Caco-2 (cell line): ENCODE measurements around the gene GPSM1. TPM values are rescaled to one million over a fixed set of nuclear protein-coding genes. Genes with fewer than 3 reads are reported as not detected.

ENCODE experiments used
- BruUV-seq: library from RNA; stranded (reverse); fragments of 400-500 nt; replicated peaks from 2 replicates; lab custom pipeline; 2021; lab: Mats Ljungman, UMichigan
- CTCF ChIA-PET: fragments of 300-600 bp; sonication (Branson Sonifier 250); formaldehyde crosslinking; loops from one replicate; lab custom pipeline; 2022; ENCODE audit warnings: antibody characterized with exemption; lab: Charles Lee
- POLR2A ChIA-PET: fragments of 300-600 bp; sonication (Branson Sonifier 250); formaldehyde crosslinking; loops from one replicate; lab custom pipeline; 2022; ENCODE audit warnings: antibody characterized with exemption; lab: Charles Lee
- DNase-seq, 2 experiments: peaks; one replicate each; pipeline versions ENCODE4 v3.0.0 to v3.0.0-alpha.2; 2020 to 2022
- H3K27me3 ChIP-seq: replicated peaks from 2 replicates; pipeline ENCODE4 v1.6.0; 2011; ENCODE audit warnings: low read length; ENCODE audit not compliant: control insufficient read depth, insufficient read depth
- H3K36me3 ChIP-seq: 2 replicates; pipeline ENCODE4 v1.5.1; 2011; ENCODE audit warnings: low read length; ENCODE audit not compliant: control insufficient read depth, insufficient read depth
- H3K4me1 ChIP-seq: fragments of 250-450 bp; sonication (Bioruptor Pico); 2 replicates; pipeline ENCODE4 v1.5.1; 2020; ENCODE audit warnings: mild to moderate bottlenecking
- H3K4me3 ChIP-seq: 2 replicates; pipeline ENCODE4 v1.5.1; 2011; ENCODE audit warnings: low read depth, mild to moderate bottlenecking, control low read depth, low read length
- H3K9me3 ChIP-seq: fragments of 250-450 bp; sonication (Bioruptor Pico); 2 replicates; pipeline ENCODE4 v1.5.1; 2020; ENCODE audit warnings: mild to moderate bottlenecking, moderate library complexity
- H3K27ac Mint-ChIP-seq: one replicate; pipeline ENCODE4 v1.8.0; 2022; ENCODE audit warnings: mixed read lengths; ENCODE audit not compliant: unreplicated experiment
- H3K27me3 Mint-ChIP-seq: one replicate; pipeline ENCODE4 v1.8.0; 2022; ENCODE audit warnings: mixed read lengths; ENCODE audit not compliant: insufficient read depth, unreplicated experiment
- H3K36me3 Mint-ChIP-seq: one replicate; pipeline ENCODE4 v1.8.0; 2022; ENCODE audit warnings: mild to moderate bottlenecking, mixed read lengths; ENCODE audit not compliant: insufficient read depth, unreplicated experiment
- H3K4me1 Mint-ChIP-seq: one replicate; pipeline ENCODE4 v1.8.0; 2022; ENCODE audit warnings: low read depth, mixed read lengths; ENCODE audit not compliant: unreplicated experiment
- H3K4me3 Mint-ChIP-seq: one replicate; pipeline ENCODE4 v1.8.0; 2022; ENCODE audit warnings: mild to moderate bottlenecking, moderate library complexity, mixed read lengths; ENCODE audit not compliant: unreplicated experiment
- H3K9me3 Mint-ChIP-seq: one replicate; pipeline ENCODE4 v1.8.0; 2022; ENCODE audit warnings: mixed read lengths; ENCODE audit not compliant: unreplicated experiment
- CTCF ChIP-seq, 2 experiments: fragments of 200-600 bp in 1 of 2; IDR thresholded peaks; 1 replicate in 1 of 2; 2 replicates in 1 of 2; pipeline versions ENCODE4 v1.5.1 to v1.8.0; 2011 to 2022; ENCODE audit warnings: antibody characterized with exemption in 1 of 2, control low read depth in 1 of 2, inconsistent platforms in 1 of 2, low read depth in 1 of 2, low read length in 1 of 2, mild to moderate bottlenecking in 1 of 2, moderate library complexity in 1 of 2; ENCODE audit not compliant: insufficient read depth in 1 of 2, severe bottlenecking in 1 of 2, unreplicated experiment in 1 of 2
- intact Hi-C: fragments of 100-400 bp; cut with micrococcal nuclease; formaldehyde crosslinking; loops from one replicate; pipeline ENCODE4 v1.10.0; 2022; ENCODE audit not compliant: unreplicated experiment
- total RNA-seq: library from RNA; stranded (reverse); gene quantifications from 2 replicates; pipeline ENCODE4 v1.2.3, GENCODE V29; 2022

The GPSM1 gene
- total RNA-seq, 1 experiment from 2014 or later = 25.7 TPM

- intact Hi-C loops = no loop called here
- no peak for DNase-seq
- no peak within 1 kb of the TSS for H3K4me3 ChIP-seq
- ChIA-PET POLR2A (no interaction called here), CTCF (no interaction called here)
- Mint-ChIP-seq H3K4me1 (no peaks in the 10 kb centered on the region), H3K9me3 (no peaks in the 10 kb centered on the region), H3K27me3 (no peaks in the 10 kb centered on the region), H3K4me3 (no peak within 1 kb of the TSS), H3K36me3 (no peaks in the 10 kb centered on the region), H3K27ac (no peak within 1 kb of the TSS)
- H3K9me3 ChIP-seq = peaks cover 8% of the 10 kb centered on the region; the same call in 1 of the 2 replicates
- no peaks in the 10 kb centered on the region for H3K4me1 ChIP-seq
- no peak for TF ChIP-seq CTCF (IDR thresholded peaks at IDR 0.05; ENCODE audit: insufficient read depth in 1 of 2, low read depth in 1 of 2, low read length in 1 of 2, severe bottlenecking in 1 of 2, unreplicated experiment in 1 of 2)
- H3K36me3 ChIP-seq = no peaks in the 10 kb centered on the region
- no TSS peak for BruUV-seq
- H3K27me3 ChIP-seq = no peaks in the 10 kb centered on the region
These were observed 23.4 kb upstream of the GPSM1 start, which contains the start of gene CCDC187 for GRCh38 chr9:136303825-136304416. CCDC187 (minus strand) TSS chr9:136304094; CDS start chr9:136303830, 264 bp downstream.

GRCh38 chr9:136304456-136304855 lies 22.9 kb upstream of the GPSM1 start:
- POLR2A ChIA-PET = no interaction called here
- intact Hi-C loops = no loop called here

GRCh38 chr9:136304981-136305380 lies 22.4 kb upstream of the GPSM1 start:
- intact Hi-C loops = no loop called here
- Histone ChIP-seq H3K4me1 (no peaks in the 10 kb centered on the region), H3K27me3 (no peaks in the 10 kb centered on the region), H3K4me3 (no peak overlapping the region), H3K9me3 (peaks cover 8% of the 10 kb centered on the region; the same call in 1 of the 2 replicates), H3K36me3 (no peaks in the 10 kb centered on the region)
- ChIA-PET POLR2A (no interaction called here), CTCF (no interaction called here)
- DNase-seq = no peak
- no TSS peak for BruUV-seq
- no peaks in the 10 kb centered on the region for H3K9me3 Mint-ChIP-seq
- no peak overlapping the region for H3K4me3 Mint-ChIP-seq
- H3K27ac Mint-ChIP-seq = no peak overlapping the region
- H3K4me1 Mint-ChIP-seq = no peaks in the 10 kb centered on the region
- no peak for TF ChIP-seq CTCF (IDR thresholded peaks at IDR 0.05; ENCODE audit: insufficient read depth in 1 of 2, low read depth in 1 of 2, low read length in 1 of 2, severe bottlenecking in 1 of 2, unreplicated experiment in 1 of 2)
- H3K36me3 Mint-ChIP-seq = no peaks in the 10 kb centered on the region
- H3K27me3 Mint-ChIP-seq = no peaks in the 10 kb centered on the region

More at GRCh38 chr9:136304456-136304855, 22.9 kb upstream of the GPSM1 start:
- H3K4me1 Mint-ChIP-seq = no peaks in the 10 kb centered on the region
- H3K4me3 Mint-ChIP-seq = no peak overlapping the region
- Histone ChIP-seq H3K4me1 (no peaks in the 10 kb centered on the region), H3K9me3 (peaks cover 8% of the 10 kb centered on the region; the same call in 1 of the 2 replicates), H3K27me3 (no peaks in the 10 kb centered on the region), H3K36me3 (no peaks in the 10 kb centered on the region), H3K4me3 (no peak overlapping the region)
- CTCF ChIA-PET = no interaction called here
- no peaks in the 10 kb centered on the region for H3K9me3 Mint-ChIP-seq
- no peak for TF ChIP-seq CTCF (IDR thresholded peaks at IDR 0.05; ENCODE audit: insufficient read depth in 1 of 2, low read depth in 1 of 2, low read length in 1 of 2, severe bottlenecking in 1 of 2, unreplicated experiment in 1 of 2)
- BruUV-seq = no TSS peak
- H3K36me3 Mint-ChIP-seq = no peaks in the 10 kb centered on the region
- no peak for DNase-seq
- H3K27me3 Mint-ChIP-seq = no peaks in the 10 kb centered on the region
- no peak overlapping the region for H3K27ac Mint-ChIP-seq
